Measurements from ENCODE around the gene ARF1. TPM values are rescaled to one million over a fixed set of nuclear protein-coding genes. Genes with fewer than 3 reads are reported as not detected.

The ARF1 gene
- total and polyA plus RNA-seq, 7 donors: 176 to 612 (median 295) TPM

- WGBS, 3 donors: 61 to 74% (median 66%) methylated on average over 9 of the region's 9 CpGs
- Histone ChIP-seq H3K27me3 (ENCODE audit: insufficient read depth in 3 of 3, low read length in 2 of 3) (peaks cover 0 to 27% (median 4%) of the 10 kb centered on the region in 3 donors), H3K4me3 (no peak overlapping the region), H3K27ac (no peak overlapping the region), H3K4me1 (peaks cover 10% of the 10 kb centered on the region), H3K9me3 (no peaks in the 10 kb centered on the region), H3K36me3 (ENCODE audit: insufficient read depth in 1 of 2, low read depth in 1 of 2) (no peaks in the 10 kb centered on the region)
- no peak for ATAC-seq
- intact Hi-C loops (cut with DNase I): loop anchor here in 1 of 2 donors (10.0 kb wide), 1 partner anchor 312 kb away; no protein-coding TSS in a partner anchor
- peak in 1 of 2 donors; percentile 53 for DNase-seq
- TF ChIP-seq, protein P1, sequence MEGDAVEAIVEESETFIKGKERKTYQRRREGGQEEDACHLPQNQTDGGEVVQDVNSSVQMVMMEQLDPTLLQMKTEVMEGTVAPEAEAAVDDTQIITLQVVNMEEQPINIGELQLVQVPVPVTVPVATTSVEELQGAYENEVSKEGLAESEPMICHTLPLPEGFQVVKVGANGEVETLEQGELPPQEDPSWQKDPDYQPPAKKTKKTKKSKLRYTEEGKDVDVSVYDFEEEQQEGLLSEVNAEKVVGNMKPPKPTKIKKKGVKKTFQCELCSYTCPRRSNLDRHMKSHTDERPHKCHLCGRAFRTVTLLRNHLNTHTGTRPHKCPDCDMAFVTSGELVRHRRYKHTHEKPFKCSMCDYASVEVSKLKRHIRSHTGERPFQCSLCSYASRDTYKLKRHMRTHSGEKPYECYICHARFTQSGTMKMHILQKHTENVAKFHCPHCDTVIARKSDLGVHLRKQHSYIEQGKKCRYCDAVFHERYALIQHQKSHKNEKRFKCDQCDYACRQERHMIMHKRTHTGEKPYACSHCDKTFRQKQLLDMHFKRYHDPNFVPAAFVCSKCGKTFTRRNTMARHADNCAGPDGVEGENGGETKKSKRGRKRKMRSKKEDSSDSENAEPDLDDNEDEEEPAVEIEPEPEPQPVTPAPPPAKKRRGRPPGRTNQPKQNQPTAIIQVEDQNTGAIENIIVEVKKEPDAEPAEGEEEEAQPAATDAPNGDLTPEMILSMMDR (IDR thresholded peaks at IDR 0.05): no peak
Observed at GRCh38 chr1:228076796-228077430, 5.6 kb upstream of the ARF1 start.

DNA sequence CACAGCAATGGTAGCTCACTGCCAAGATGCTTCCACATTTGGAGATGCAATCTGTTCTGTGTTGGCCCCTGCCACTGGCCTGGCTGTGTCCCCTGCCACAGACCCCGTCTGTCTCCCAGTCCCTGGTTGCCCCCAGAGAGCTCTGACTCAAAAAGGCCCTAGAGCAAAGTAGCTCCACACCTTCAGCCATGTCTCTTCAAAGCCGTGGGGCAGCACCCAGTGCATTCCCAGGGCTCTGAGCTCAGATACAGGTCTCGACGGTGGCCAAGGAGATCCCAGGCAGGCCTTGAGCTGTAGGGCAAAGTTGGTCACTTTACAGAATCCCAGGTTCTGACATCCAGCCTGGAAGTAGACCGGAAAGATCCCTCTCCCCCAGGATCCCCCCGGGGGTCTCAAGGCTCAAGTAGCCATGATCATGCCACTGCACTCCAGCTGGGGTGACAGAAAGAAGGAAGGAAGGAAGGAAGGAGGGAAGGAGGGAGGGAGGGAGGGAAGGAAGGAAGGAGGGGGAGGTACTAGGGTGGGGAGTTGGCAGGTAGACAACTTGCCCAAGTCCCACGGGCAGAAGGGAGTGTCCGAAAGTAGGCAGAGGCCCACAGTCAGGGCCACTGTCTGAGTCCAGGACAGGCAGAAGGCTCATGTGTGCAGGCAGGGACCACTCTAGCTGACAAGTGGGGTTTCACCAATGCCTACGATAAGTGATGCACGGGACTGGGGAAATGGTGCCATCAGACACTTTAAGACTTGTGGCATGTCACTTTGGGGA lies 4.8 kb upstream of the ARF1 start:
- intact Hi-C loops (cut with DNase I): loop anchor here in 1 of 2 donors (10.0 kb wide), 1 partner anchor 313 kb away; no protein-coding TSS in a partner anchor
- no peaks in the 10 kb centered on the region for H3K9me3 ChIP-seq
- no peak overlapping the region for H3K4me3 ChIP-seq
- no peaks in the 10 kb centered on the region for H3K36me3 ChIP-seq (ENCODE audit: insufficient read depth in 1 of 2, low read depth in 1 of 2)
- no peak overlapping the region for H3K27ac ChIP-seq
- TF ChIP-seq, protein P1 (IDR thresholded peaks at IDR 0.05): no peak
- DNase-seq (peak in 1 of 2 donors; percentile 37), ATAC-seq (no peak)
- WGBS, 3 donors: 50 to 59% (median 54%) methylated on average over 10 of the region's 10 CpGs
- peaks cover 0 to 22% (median 4%) of the 10 kb centered on the region in 3 donors for H3K27me3 ChIP-seq (ENCODE audit: insufficient read depth in 3 of 3, low read length in 2 of 3)
- H3K4me1 ChIP-seq: peaks cover 10% of the 10 kb centered on the region

- WGBS, 3 donors: 80 to 87% (median 83%) methylated on average over 7 of the region's 7 CpGs
- Histone ChIP-seq H3K4me1 (peaks cover 10% of the 10 kb centered on the region), H3K27ac (no peak overlapping the region), H3K27me3 (ENCODE audit: insufficient read depth in 3 of 3, low read length in 2 of 3) (peaks cover 0 to 14% (median 4%) of the 10 kb centered on the region in 3 donors), H3K9me3 (no peaks in the 10 kb centered on the region), H3K36me3 (ENCODE audit: insufficient read depth in 1 of 2, low read depth in 1 of 2) (no peaks in the 10 kb centered on the region), H3K4me3 (no peak overlapping the region)
- TF ChIP-seq, protein P1 (IDR thresholded peaks at IDR 0.05): no peak
- no peak for ATAC-seq
- peak in 1 of 2 donors; percentile 5 for DNase-seq
- intact Hi-C loops (cut with DNase I): loop anchor here in 1 of 2 donors (10.0 kb wide), 1 partner anchor 314 kb away; no protein-coding TSS in a partner anchor
Observed at GRCh38 chr1:228079013-228079412, 3.5 kb upstream of the ARF1 start.

DNA sequence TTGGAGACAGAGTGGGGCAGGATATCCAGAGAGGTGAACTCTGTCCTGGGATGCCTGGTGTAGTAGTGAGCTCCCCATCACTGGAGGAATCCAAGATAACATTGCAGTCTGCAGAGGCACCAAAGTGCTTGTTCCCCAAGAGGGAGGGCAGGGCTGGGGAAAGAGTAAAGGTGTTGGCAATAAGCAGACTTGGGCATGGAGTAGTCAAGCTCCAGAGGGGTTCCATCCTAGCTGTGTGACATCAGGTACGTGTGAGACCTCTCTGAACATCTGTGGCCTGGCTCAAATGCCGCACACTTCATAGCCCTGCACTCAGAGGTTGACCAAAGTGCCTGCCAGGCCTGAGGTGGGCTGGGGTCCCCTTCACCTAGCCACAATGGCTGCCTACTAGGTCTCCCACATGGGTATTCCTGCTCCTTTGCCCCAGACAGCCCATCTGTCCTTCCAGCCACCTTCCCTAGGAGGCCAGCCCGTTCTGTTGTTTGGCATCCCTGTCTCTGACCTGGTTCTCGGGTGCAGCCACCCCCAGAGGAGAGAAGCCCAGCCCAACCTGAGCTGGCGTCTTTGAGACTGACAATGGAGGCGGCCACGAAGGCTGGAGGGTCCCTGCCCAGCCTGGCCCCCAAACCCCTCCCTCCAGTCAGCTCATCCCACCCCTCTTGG lies 2.8 kb upstream of the ARF1 start:
- TF ChIP-seq, protein P1 (IDR thresholded peaks at IDR 0.05): no peak
- DNase-seq: peak; percentile 12 to 32
- H3K27me3 ChIP-seq (ENCODE audit: insufficient read depth in 3 of 3, low read length in 2 of 3): peaks cover 0 to 9% (median 2%) of the 10 kb centered on the region in 3 donors
- no peaks in the 10 kb centered on the region for H3K36me3 ChIP-seq (ENCODE audit: insufficient read depth in 1 of 2, low read depth in 1 of 2)
- intact Hi-C loops (cut with DNase I): loop anchor here in 1 of 2 donors (10.0 kb wide), 2 partner anchors 315 to 345 kb away; partner anchors contain the start of genes JMJD4 and SNAP47
- H3K4me3 ChIP-seq: no peak overlapping the region
- WGBS, 3 donors: 87 to 95% (median 91%) methylated on average over 7 of the region's 7 CpGs
- no peak overlapping the region for H3K27ac ChIP-seq
- no peak for ATAC-seq
- no peaks in the 10 kb centered on the region for H3K9me3 ChIP-seq
- H3K4me1 ChIP-seq: peaks cover 16% of the 10 kb centered on the region
